Measurements from ENCODE around the gene CDK2AP2. TPM values are rescaled to one million over a fixed set of nuclear protein-coding genes. Genes with fewer than 3 reads are reported as not detected.
A peak's percentile ranks its signal among the peaks of the same experiment; 100 is the strongest.

The CDK2AP2 gene
- total RNA-seq, 1 donor from 2014 or later, result 21.9 TPM

DNA sequence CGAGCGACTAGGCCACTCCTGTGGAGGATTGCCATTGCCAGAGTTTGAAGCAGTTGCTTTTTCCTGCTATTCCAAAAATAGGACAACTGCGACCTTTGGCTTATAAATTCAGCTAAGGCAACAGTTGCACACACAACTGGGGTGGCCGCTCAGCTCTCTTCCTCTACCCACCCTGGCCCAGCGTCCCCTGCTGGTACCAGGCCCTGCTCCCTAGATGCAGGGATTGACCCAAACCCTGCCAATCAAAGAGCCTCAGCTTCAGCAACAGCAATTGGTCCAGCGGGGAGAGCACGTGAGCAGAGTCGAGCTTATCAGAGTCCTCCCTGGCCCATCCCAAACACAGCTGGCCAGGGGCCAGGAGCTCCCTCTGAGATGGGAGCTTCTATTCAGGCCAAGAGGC is 37.3 kb upstream of the CDK2AP2 start:
- Mint-ChIP-seq H3K27me3 (ENCODE audit: unreplicated experiment) (peaks cover 4% of the 10 kb centered on the region), H3K9me3 (ENCODE audit: unreplicated experiment) (peaks cover 2% of the 10 kb centered on the region), H3K4me3 (ENCODE audit: unreplicated experiment) (no peak overlapping the region), H3K4me1 (ENCODE audit: low read depth, unreplicated experiment) (no peaks in the 10 kb centered on the region), H3K27ac (ENCODE audit: unreplicated experiment) (no peak overlapping the region), H3K36me3 (ENCODE audit: unreplicated experiment) (peaks cover 5% of the 10 kb centered on the region)
- DNase-seq, result no peak
- TF ChIP-seq, protein P1, sequence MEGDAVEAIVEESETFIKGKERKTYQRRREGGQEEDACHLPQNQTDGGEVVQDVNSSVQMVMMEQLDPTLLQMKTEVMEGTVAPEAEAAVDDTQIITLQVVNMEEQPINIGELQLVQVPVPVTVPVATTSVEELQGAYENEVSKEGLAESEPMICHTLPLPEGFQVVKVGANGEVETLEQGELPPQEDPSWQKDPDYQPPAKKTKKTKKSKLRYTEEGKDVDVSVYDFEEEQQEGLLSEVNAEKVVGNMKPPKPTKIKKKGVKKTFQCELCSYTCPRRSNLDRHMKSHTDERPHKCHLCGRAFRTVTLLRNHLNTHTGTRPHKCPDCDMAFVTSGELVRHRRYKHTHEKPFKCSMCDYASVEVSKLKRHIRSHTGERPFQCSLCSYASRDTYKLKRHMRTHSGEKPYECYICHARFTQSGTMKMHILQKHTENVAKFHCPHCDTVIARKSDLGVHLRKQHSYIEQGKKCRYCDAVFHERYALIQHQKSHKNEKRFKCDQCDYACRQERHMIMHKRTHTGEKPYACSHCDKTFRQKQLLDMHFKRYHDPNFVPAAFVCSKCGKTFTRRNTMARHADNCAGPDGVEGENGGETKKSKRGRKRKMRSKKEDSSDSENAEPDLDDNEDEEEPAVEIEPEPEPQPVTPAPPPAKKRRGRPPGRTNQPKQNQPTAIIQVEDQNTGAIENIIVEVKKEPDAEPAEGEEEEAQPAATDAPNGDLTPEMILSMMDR (IDR thresholded peaks at IDR 0.05; ENCODE audit: partially characterized antibody, unreplicated experiment), result no peak

DNA sequence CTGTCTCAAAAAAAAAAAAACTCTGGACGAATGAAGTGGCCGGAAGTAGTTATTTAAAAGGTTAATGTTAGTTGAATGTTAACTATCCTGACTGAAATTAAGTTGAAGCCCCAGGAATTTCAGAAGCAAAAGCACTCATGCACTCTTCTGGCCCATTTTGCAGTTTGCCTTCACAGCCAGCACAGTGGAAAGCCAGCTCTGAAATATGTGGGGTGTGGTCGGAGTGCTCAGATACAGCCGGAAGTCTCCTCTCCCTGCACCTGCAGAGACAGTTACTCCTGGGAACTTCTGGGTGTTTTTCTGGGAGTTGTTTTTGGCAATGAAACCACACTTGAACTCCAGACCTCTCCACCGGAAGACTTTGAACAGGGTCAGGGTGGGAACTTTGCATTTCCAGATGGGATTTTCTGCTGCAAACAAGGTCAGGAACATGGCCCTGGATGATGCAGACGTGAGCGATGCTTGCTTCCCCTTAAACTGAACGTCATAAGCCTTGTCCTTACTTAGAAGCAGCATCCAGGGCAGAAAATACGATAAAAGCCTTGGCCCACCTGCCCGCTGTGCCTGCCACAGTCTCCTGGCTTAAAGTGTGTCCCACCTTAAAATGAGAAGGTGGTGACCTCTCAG is 36.8 kb upstream of the CDK2AP2 start:
- Mint-ChIP-seq H3K4me1 (ENCODE audit: low read depth, unreplicated experiment) (no peaks in the 10 kb centered on the region), H3K27ac (ENCODE audit: unreplicated experiment) (no peak overlapping the region), H3K9me3 (ENCODE audit: unreplicated experiment) (peaks cover 2% of the 10 kb centered on the region), H3K27me3 (ENCODE audit: unreplicated experiment) (peaks cover 5% of the 10 kb centered on the region), H3K36me3 (ENCODE audit: unreplicated experiment) (no peaks in the 10 kb centered on the region), H3K4me3 (ENCODE audit: unreplicated experiment) (no peak overlapping the region)
- no peak for DNase-seq
- TF ChIP-seq, protein P1 (IDR thresholded peaks at IDR 0.05; ENCODE audit: partially characterized antibody, unreplicated experiment), result no peak

DNA sequence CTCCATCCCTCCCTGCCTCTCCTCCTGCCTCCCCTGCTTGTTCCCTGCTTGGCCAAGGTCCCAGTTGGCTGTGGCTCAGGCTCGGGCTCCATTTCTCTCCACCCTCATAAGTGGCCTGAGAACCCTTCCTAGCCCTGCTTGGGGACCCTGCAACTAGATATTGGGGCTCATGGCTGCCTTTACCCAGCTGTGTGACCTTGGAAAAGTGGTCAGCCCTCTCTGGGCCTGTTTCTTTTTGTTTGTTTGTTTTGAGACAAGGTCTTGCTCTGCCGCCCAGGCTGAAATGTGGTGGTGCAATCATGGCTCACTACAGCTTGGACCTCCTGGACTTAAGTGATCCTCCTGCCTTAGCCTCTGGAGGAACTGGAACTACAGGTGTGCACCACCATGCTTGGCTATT is 35.6 kb upstream of the CDK2AP2 start:
- H3K36me3 Mint-ChIP-seq (ENCODE audit: unreplicated experiment), result no peaks in the 10 kb centered on the region
- peaks cover 5% of the 10 kb centered on the region for H3K27me3 Mint-ChIP-seq (ENCODE audit: unreplicated experiment)
- TF ChIP-seq, protein P1 (IDR thresholded peaks at IDR 0.05; ENCODE audit: partially characterized antibody, unreplicated experiment), result no peak
- DNase-seq, result no peak
- no peak overlapping the region for H3K4me3 Mint-ChIP-seq (ENCODE audit: unreplicated experiment)
- no peaks in the 10 kb centered on the region for H3K4me1 Mint-ChIP-seq (ENCODE audit: low read depth, unreplicated experiment)
- peaks cover 2% of the 10 kb centered on the region for H3K9me3 Mint-ChIP-seq (ENCODE audit: unreplicated experiment)
- H3K27ac Mint-ChIP-seq (ENCODE audit: unreplicated experiment), result no peak overlapping the region

DNA sequence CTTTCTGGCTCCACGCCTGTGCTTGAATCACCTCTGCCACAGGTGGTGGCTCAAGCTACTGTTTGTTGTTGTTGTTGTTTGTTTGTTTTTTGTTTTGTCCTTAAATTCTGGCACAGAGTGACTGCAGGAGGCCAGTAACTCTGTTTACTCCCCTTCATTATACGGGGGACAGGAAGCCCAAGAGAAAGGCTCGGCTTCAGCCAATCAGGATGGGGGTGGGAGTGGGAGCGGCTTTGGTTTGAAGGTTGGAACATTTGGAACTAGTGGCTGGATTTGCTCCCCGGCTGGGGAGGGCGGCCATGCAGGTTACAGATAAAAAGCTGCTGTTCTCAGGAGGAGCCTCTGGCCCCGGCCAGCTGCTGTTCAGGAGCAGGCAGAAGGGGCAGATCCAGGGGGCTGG is 35.0 kb upstream of the CDK2AP2 start:
- H3K4me1 Mint-ChIP-seq (ENCODE audit: low read depth, unreplicated experiment), result no peaks in the 10 kb centered on the region
- no peak overlapping the region for H3K4me3 Mint-ChIP-seq (ENCODE audit: unreplicated experiment)
- peaks cover 5% of the 10 kb centered on the region for H3K36me3 Mint-ChIP-seq (ENCODE audit: unreplicated experiment)
- peaks cover 2% of the 10 kb centered on the region for H3K9me3 Mint-ChIP-seq (ENCODE audit: unreplicated experiment)
- no peak overlapping the region for H3K27ac Mint-ChIP-seq (ENCODE audit: unreplicated experiment)
- DNase-seq, result no peak
- TF ChIP-seq, protein P1 (IDR thresholded peaks at IDR 0.05; ENCODE audit: partially characterized antibody, unreplicated experiment), result no peak
- H3K27me3 Mint-ChIP-seq (ENCODE audit: unreplicated experiment), result peaks cover 5% of the 10 kb centered on the region

DNA sequence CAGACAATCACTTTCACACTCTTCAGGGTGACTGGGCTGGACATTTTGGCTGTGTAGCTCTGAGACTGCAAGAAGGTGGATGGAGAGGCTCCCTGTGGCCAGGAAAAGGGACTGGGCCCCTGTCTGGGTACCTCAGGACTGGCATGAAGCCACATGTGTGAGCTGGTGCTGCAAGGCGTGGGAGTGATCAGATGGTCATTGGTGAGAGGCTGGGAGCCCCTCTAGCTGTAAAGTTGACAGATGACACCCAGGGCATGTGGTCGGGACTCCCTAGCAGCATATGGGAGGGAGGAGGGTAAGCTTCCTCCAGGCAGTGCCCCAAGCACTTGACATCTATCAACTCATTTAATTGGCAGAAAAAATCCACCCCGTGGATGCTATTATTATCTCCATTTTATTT is 34.2 kb upstream of the CDK2AP2 start:
- Mint-ChIP-seq H3K36me3 (ENCODE audit: unreplicated experiment) (peaks cover 7% of the 10 kb centered on the region), H3K9me3 (ENCODE audit: unreplicated experiment) (peaks cover 2% of the 10 kb centered on the region), H3K4me3 (ENCODE audit: unreplicated experiment) (no peak overlapping the region), H3K27me3 (ENCODE audit: unreplicated experiment) (peaks cover 5% of the 10 kb centered on the region), H3K27ac (ENCODE audit: unreplicated experiment) (peak overlapping the region; percentile 66), H3K4me1 (ENCODE audit: low read depth, unreplicated experiment) (no peaks in the 10 kb centered on the region)
- TF ChIP-seq, protein P1 (IDR thresholded peaks at IDR 0.05; ENCODE audit: partially characterized antibody, unreplicated experiment), result no peak
- DNase-seq, result no peak
